Prostate gland (tissue), 2 donors: ENCODE results near the gene SEZ6.

Experiments
- POLR2A ChIP-seq: fragments of 450-650 bp; IDR thresholded peaks from one replicate; pipeline ENCODE4 v1.6.1; 2016; ENCODE audit warnings: antibody characterized with exemption, mild to moderate bottlenecking
- POLR2AphosphoS5 ChIP-seq: sonication (generic); formaldehyde crosslinking; IDR thresholded peaks from one replicate; pipeline ENCODE4 v1.6.1; 2017; ENCODE audit warnings: antibody characterized with exemption
- TF ChIP-seq, protein P1 (sequence below), 4 experiments: fragments of 200-600 bp in 2 of 4; fragments of 450-650 bp in 2 of 4; sonication (generic) in 2 of 4; IDR thresholded peaks; 1 replicate in 3 of 4; 2 replicates in 1 of 4; pipeline ENCODE4 v1.5.1; 2016 to 2019; ENCODE audit warnings: antibody characterized with exemption in 4 of 4, mild to moderate bottlenecking in 2 of 4, moderate library complexity in 2 of 4

DNA sequence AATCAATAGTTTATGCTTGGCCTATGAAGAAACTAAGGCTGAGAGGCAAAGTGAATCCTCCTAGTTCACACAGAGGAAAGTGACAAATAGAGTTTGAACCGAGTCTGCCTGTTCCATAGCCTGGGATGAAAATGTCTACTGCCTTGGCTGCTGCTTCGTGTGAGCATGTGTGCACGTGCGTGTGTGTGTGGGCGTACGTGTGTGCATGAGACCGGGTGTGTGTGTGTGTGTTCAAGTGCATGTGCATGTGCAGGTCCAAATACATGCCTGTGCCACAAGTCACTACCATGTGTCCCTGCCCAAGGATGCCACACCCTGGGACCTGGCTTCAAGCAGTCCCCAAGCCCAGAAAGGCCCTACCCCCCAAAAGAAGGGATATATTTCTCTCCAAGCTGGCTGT is 13.6 kb downstream of the SEZ6 start:
- TF ChIP-seq POLR2AphosphoS5 (no peak), POLR2A (no peak)
- TF ChIP-seq, protein P1, sequence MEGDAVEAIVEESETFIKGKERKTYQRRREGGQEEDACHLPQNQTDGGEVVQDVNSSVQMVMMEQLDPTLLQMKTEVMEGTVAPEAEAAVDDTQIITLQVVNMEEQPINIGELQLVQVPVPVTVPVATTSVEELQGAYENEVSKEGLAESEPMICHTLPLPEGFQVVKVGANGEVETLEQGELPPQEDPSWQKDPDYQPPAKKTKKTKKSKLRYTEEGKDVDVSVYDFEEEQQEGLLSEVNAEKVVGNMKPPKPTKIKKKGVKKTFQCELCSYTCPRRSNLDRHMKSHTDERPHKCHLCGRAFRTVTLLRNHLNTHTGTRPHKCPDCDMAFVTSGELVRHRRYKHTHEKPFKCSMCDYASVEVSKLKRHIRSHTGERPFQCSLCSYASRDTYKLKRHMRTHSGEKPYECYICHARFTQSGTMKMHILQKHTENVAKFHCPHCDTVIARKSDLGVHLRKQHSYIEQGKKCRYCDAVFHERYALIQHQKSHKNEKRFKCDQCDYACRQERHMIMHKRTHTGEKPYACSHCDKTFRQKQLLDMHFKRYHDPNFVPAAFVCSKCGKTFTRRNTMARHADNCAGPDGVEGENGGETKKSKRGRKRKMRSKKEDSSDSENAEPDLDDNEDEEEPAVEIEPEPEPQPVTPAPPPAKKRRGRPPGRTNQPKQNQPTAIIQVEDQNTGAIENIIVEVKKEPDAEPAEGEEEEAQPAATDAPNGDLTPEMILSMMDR (IDR thresholded peaks at IDR 0.05): no peak
